HepG2 (cell line): ENCODE measurements around the gene VPS13D. TPM values are rescaled to one million over a fixed set of nuclear protein-coding genes. Genes with fewer than 3 reads are reported as not detected.
A peak's percentile ranks its signal among the peaks of the same experiment; 100 is the strongest.

ENCODE experiments used
- ARID2 ChIP-seq: sonication (generic); formaldehyde crosslinking; IDR thresholded peaks from 2 replicates; pipeline ENCODE4 v1.8.1; 2022; ENCODE audit warnings: mild to moderate bottlenecking, missing genetic modification reagents, borderline replicate concordance
- BCL6 ChIP-seq: IDR thresholded peaks from 2 replicates; pipeline ENCODE4 v1.6.1; 2016; ENCODE audit warnings: missing genetic modification reagents, missing compliant biosample characterization
- BRCA1 ChIP-seq: sonication (generic); formaldehyde crosslinking; IDR thresholded peaks from 2 replicates; pipeline ENCODE4 v1.4.0; 2020; ENCODE audit warnings: missing genetic modification reagents
- CREB1 ChIP-seq, 2 experiments: fragments of 450-650 bp in 1 of 2; IDR thresholded peaks; 2 replicates each; pipeline ENCODE4 v1.6.1; 2016 to 2017; ENCODE audit warnings: control low read depth in 1 of 2, mild to moderate bottlenecking in 1 of 2, missing compliant biosample characterization in 1 of 2, missing genetic modification characterization in 1 of 2
- HNRNPL ChIP-seq: fragments of 200-400 bp; formaldehyde crosslinking; IDR thresholded peaks from 2 replicates; pipeline ENCODE4 v1.6.1; 2017; ENCODE audit warnings: mild to moderate bottlenecking, low read depth, low read length
- HNRNPLL ChIP-seq: fragments of 200-400 bp; formaldehyde crosslinking; IDR thresholded peaks from 2 replicates; pipeline ENCODE4 v1.6.1; 2017; ENCODE audit warnings: mild to moderate bottlenecking, low read depth, low read length; ENCODE audit not compliant: poor library complexity, severe bottlenecking
- KAT7 ChIP-seq: IDR thresholded peaks from 2 replicates; pipeline ENCODE4 v1.6.1; 2018; ENCODE audit warnings: borderline replicate concordance, missing compliant biosample characterization
- KLF11 ChIP-seq: IDR thresholded peaks from 2 replicates; pipeline ENCODE4 v1.6.1; 2016; ENCODE audit warnings: missing compliant biosample characterization
- KMT2A ChIP-seq: sonication (generic); formaldehyde crosslinking; IDR thresholded peaks from 2 replicates; pipeline ENCODE4 v1.4.0; 2020; ENCODE audit warnings: missing genetic modification reagents
- NCOA2 ChIP-seq: sonication (generic); formaldehyde crosslinking; IDR thresholded peaks from 2 replicates; pipeline ENCODE4 v1.8.0; 2022; ENCODE audit warnings: inconsistent platforms
- NFE2 ChIP-seq: sonication (generic); formaldehyde crosslinking; IDR thresholded peaks from 2 replicates; pipeline ENCODE4 v1.4.0; 2020; ENCODE audit warnings: missing genetic modification reagents
- NFKB2 ChIP-seq: sonication (generic); formaldehyde crosslinking; IDR thresholded peaks from 2 replicates; pipeline ENCODE4 v1.4.0; 2020; ENCODE audit warnings: missing genetic modification reagents, borderline replicate concordance
- NR2F1 ChIP-seq, 2 experiments: fragments of 450-650 bp in 1 of 2; formaldehyde crosslinking in 1 of 2; IDR thresholded peaks; 2 replicates each; pipeline versions ENCODE4 v1.5.0 to v1.6.1; 2016 to 2020; ENCODE audit warnings: mild to moderate bottlenecking in 1 of 2, missing compliant biosample characterization in 1 of 2, missing genetic modification reagents in 1 of 2, moderate library complexity in 1 of 2
- PHF21A ChIP-seq: sonication (generic); formaldehyde crosslinking; IDR thresholded peaks from 2 replicates; pipeline ENCODE4 v1.5.0; 2020; ENCODE audit warnings: mild to moderate bottlenecking, missing genetic modification reagents
- RFXANK ChIP-seq: IDR thresholded peaks from 2 replicates; pipeline ENCODE4 v1.6.1; 2016
- ZFX ChIP-seq: sonication (generic); formaldehyde crosslinking; IDR thresholded peaks from 2 replicates; pipeline ENCODE4 v1.4.0; 2020; ENCODE audit warnings: mild to moderate bottlenecking, low read depth, missing genetic modification reagents, moderate library complexity
- ZNF264 ChIP-seq: sonication (generic); formaldehyde crosslinking; IDR thresholded peaks from 2 replicates; pipeline ENCODE4 v1.4.0; 2020; ENCODE audit warnings: missing genetic modification reagents
- ZNF3 ChIP-seq: IDR thresholded peaks from 2 replicates; pipeline ENCODE4 v1.7.0; 2017; ENCODE audit warnings: inconsistent platforms
- ZNF333 ChIP-seq: sonication (generic); formaldehyde crosslinking; IDR thresholded peaks from 2 replicates; pipeline ENCODE4 v1.4.0; 2020; ENCODE audit warnings: mild to moderate bottlenecking, missing genetic modification reagents, borderline replicate concordance
- ZNF589 ChIP-seq: sonication (generic); formaldehyde crosslinking; conservative IDR thresholded peaks from 2 replicates; pipeline ENCODE4 v1.8.0; 2022; ENCODE audit warnings: mild to moderate bottlenecking, moderate library complexity, missing genetic modification reagents
- ZNF660 ChIP-seq: sonication (generic); formaldehyde crosslinking; IDR thresholded peaks from 2 replicates; pipeline ENCODE4 v1.5.1; 2020; ENCODE audit warnings: mild to moderate bottlenecking, low read depth, missing genetic modification reagents, borderline replicate concordance
- polyA plus RNA-seq, 8 experiments: library from polyadenylated mRNA; depleted of rRNA in 3 of 8; stranded (reverse) in 7 of 8; unstranded in 1 of 8; fragments of >200 nt; fragmentation: Illumina TruSeq in 4 of 8; extraction: Trizol in 4 of 8; gene quantifications; 2 replicates each; pipeline versions ENCODE4 v1.2.1 to v1.2.3, GENCODE V29; 2011 to 2016; ENCODE audit warnings: low read depth in 4 of 8, missing spikeins in 1 of 8, mixed read lengths in 1 of 8; ENCODE audit not compliant: insufficient read depth in 1 of 8
- total RNA-seq, 5 experiments: library from RNA; depleted of rRNA; stranded (reverse); fragments of >200 nt; fragmentation: Illumina TruSeq; extraction: Trizol; gene quantifications; 2 replicates each; pipeline ENCODE4 v1.2.3, GENCODE V29; 2016; ENCODE audit warnings: low read depth in 1 of 5
- TF ChIP-seq, protein P1 (sequence below): sonication (generic); formaldehyde crosslinking; IDR thresholded peaks from 2 replicates; pipeline ENCODE4 v1.8.1; 2023; ENCODE audit warnings: missing genetic modification reagents, inconsistent platforms, borderline replicate concordance
- TF ChIP-seq, protein P2 (sequence below): sonication (generic); formaldehyde crosslinking; IDR thresholded peaks from 2 replicates; pipeline ENCODE4 v1.4.0; 2020; ENCODE audit warnings: missing genetic modification reagents
- TF ChIP-seq, protein P3 (sequence below): sonication (generic); formaldehyde crosslinking; IDR thresholded peaks from 2 replicates; pipeline ENCODE4 v1.4.0; 2020; ENCODE audit warnings: mild to moderate bottlenecking, missing genetic modification reagents

The VPS13D gene
- total and polyA plus RNA-seq, 2 of the 13 experiments (the other 11 are each of a cell fraction or from before 2014, with no cell fraction given), result 8.6 to 13.9 TPM

DNA sequence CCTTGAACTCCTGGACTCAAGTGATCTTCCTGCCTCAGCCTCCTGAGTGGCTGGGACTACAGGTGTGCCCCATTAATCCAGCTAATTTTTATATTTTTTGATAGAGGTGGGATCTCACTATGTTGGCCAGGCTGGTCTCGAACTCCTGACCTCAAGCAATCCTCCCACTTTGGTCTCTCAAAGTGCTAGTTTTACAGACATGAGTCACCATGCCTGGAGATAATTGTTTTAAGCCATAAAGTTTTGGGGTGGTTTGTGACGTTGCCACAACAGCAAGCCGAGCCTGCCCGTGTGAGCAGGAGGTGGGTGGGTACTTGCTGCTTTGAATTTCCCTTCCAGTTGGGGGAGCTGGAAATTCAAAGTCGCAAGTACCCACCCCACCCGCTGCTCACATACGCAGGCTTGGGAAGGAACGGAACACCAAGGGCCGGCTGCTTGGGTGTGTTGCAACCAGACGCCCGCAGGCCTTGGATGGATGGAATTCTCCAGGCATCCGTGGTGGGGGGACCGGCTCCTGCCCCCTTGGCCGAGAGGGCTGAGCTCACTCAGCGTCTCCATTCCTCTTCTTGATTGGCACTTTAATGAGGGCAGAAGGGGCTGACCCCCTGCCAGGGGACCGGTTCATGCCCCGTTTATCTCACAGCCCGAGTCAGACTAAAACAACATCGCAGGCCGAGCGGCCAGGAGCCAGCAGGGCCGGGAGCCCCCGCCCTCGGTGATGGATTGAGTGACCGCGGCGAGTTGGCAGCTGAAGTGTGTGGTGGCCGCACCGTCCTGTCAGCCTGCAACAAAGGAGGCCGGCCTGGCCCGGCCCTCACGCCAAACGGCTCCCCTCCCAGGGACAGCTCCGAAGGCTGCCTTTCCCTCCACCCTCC is 310.1 kb downstream of the VPS13D start (continued):
- TF ChIP-seq, protein P1, sequence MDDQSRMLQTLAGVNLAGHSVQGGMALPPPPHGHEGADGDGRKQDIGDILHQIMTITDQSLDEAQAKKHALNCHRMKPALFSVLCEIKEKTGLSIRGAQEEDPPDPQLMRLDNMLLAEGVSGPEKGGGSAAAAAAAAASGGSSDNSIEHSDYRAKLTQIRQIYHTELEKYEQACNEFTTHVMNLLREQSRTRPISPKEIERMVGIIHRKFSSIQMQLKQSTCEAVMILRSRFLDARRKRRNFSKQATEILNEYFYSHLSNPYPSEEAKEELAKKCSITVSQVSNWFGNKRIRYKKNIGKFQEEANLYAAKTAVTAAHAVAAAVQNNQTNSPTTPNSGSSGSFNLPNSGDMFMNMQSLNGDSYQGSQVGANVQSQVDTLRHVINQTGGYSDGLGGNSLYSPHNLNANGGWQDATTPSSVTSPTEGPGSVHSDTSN, result no peak
- TF ChIP-seq, protein P2, sequence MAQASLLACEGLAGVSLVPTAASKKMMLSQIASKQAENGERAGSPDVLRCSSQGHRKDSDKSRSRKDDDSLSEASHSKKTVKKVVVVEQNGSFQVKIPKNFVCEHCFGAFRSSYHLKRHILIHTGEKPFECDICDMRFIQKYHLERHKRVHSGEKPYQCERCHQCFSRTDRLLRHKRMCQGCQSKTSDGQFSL (CRISPR knock-in tag), result no peak
- TF ChIP-seq NR2F1 (CRISPR knock-in tag; IDR thresholded peaks at IDR 0.05), result no peak
- no peak for TF ChIP-seq ZNF660 (CRISPR knock-in tag)
- TF ChIP-seq ZNF333, result no peak
- TF ChIP-seq HNRNPL, result 0 out of 2 replicates have a peak, but pooled peaks have one; percentile 42
- no peak for TF ChIP-seq KLF11
- TF ChIP-seq, protein P3, sequence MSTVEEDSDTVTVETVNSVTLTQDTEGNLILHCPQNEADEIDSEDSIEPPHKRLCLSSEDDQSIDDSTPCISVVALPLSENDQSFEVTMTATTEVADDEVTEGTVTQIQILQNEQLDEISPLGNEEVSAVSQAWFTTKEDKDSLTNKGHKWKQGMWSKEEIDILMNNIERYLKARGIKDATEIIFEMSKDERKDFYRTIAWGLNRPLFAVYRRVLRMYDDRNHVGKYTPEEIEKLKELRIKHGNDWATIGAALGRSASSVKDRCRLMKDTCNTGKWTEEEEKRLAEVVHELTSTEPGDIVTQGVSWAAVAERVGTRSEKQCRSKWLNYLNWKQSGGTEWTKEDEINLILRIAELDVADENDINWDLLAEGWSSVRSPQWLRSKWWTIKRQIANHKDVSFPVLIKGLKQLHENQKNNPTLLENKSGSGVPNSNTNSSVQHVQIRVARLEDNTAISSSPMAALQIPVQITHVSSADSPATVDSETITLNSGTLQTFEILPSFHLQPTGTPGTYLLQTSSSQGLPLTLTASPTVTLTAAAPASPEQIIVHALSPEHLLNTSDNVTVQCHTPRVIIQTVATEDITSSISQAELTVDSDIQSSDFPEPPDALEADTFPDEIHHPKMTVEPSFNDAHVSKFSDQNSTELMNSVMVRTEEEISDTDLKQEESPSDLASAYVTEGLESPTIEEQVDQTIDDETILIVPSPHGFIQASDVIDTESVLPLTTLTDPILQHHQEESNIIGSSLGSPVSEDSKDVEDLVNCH (CRISPR knock-in tag), result no peak
- TF ChIP-seq ZFX (CRISPR knock-in tag), result peak; percentile 60
- no peak for TF ChIP-seq PHF21A (CRISPR knock-in tag)
- TF ChIP-seq BCL6 (CRISPR knock-in tag), result 0 out of 2 replicates have a peak, but pooled peaks have one; percentile 4
- peak; percentile 14; the same call in 1 of the 2 replicates for TF ChIP-seq CREB1 (IDR thresholded peaks at IDR 0.05)
- TF ChIP-seq CREB1 (CRISPR knock-in tag; IDR thresholded peaks at IDR 0.05), result peak; percentile 45; the same call in 1 of the 2 replicates
- no peak for TF ChIP-seq NFKB2
- no peak for TF ChIP-seq ARID2 (CRISPR knock-in tag)
- 0 out of 2 replicates have a peak, but pooled peaks have one; percentile 19 for TF ChIP-seq BRCA1 (CRISPR knock-in tag)
- no peak for TF ChIP-seq KAT7
- no peak for TF ChIP-seq NFE2 (CRISPR knock-in tag)
- TF ChIP-seq ZNF589 (CRISPR knock-in tag), result no peak
- TF ChIP-seq ZNF264 (CRISPR knock-in tag), result peak; percentile 42; the same call in 1 of the 2 replicates
- TF ChIP-seq RFXANK (CRISPR knock-in tag), result no peak
- TF ChIP-seq KMT2A (CRISPR knock-in tag), result no peak
- TF ChIP-seq NCOA2 (CRISPR knock-in tag), result no peak
- peak; percentile 29 for TF ChIP-seq HNRNPLL
- no peak for TF ChIP-seq ZNF3 (CRISPR knock-in tag)
- TF ChIP-seq, all 625 proteins: peak for 58
